T-helper 17 cell (primary cell): Measurements from ENCODE around the gene HGFAC. TPM values are rescaled to one million over a fixed set of nuclear protein-coding genes. Genes with fewer than 3 reads are reported as not detected.
A peak's percentile ranks its signal among the peaks of the same experiment; 100 is the strongest.

Source experiments
- ATAC-seq: fragments of 150-1000 bp; cut with Tn5 transposase; 2 replicates; pipeline ENCODE4 v1.10.0; 2021; ENCODE audit warnings: mild to moderate bottlenecking, moderate library complexity
- DNase-seq, 3 donors: peaks; one replicate each; pipeline versions ENCODE4 v3.0.0 to v3.0.0-alpha.2; 2020 to 2021
- H3K9me3 ChIP-seq: one replicate; pipeline ENCODE4 v1.7.0; 2013; ENCODE audit warnings: low read length, mild to moderate bottlenecking; ENCODE audit not compliant: control insufficient read depth, poor library complexity, severe bottlenecking
- H3K27ac Mint-ChIP-seq: one replicate; pipeline ENCODE4 v1.8.0; 2022; ENCODE audit warnings: mild to moderate bottlenecking, moderate library complexity, mixed read lengths
- H3K27me3 Mint-ChIP-seq: one replicate; pipeline ENCODE4 v1.8.0; 2022; ENCODE audit warnings: mixed read lengths
- H3K36me3 Mint-ChIP-seq: one replicate; pipeline ENCODE4 v1.8.0; 2022; ENCODE audit warnings: low read depth, mixed read lengths
- H3K4me1 Mint-ChIP-seq: one replicate; pipeline ENCODE4 v1.8.0; 2022; ENCODE audit warnings: mild to moderate bottlenecking, mixed read lengths
- H3K4me3 Mint-ChIP-seq: one replicate; pipeline ENCODE4 v1.8.0; 2022; ENCODE audit warnings: mild to moderate bottlenecking, moderate library complexity, mixed read lengths
- total RNA-seq, 4 donors: library from RNA in 2 of 4; stranded (reverse) in 2 of 4; gene quantifications; one replicate each; pipeline ENCODE4 v1.2.3 and lab custom pipeline; 2022 to 2026

The HGFAC gene
- total RNA-seq, 2 donors from 2014 or later, result not detected

GRCh38 chr4:3476936-3477749 lies 35.4 kb downstream of the HGFAC start:
- no peak overlapping the region for H3K4me3 Mint-ChIP-seq
- no peaks in the 10 kb centered on the region for H3K9me3 ChIP-seq
- H3K36me3 Mint-ChIP-seq, result no peaks in the 10 kb centered on the region
- H3K4me1 Mint-ChIP-seq, result peaks cover 5% of the 10 kb centered on the region
- DNase-seq (no peak), ATAC-seq (no peak)
- peaks cover 15% of the 10 kb centered on the region for H3K27me3 Mint-ChIP-seq
- H3K27ac Mint-ChIP-seq, result no peak overlapping the region

GRCh38 chr4:3477750-3478430 lies 36.1 kb downstream of the HGFAC start:
- DNase-seq, result no peak
- no peak for ATAC-seq
- no peaks in the 10 kb centered on the region for H3K9me3 ChIP-seq
- Mint-ChIP-seq H3K4me1 (peaks cover 5% of the 10 kb centered on the region), H3K4me3 (no peak overlapping the region), H3K27ac (no peak overlapping the region), H3K36me3 (no peaks in the 10 kb centered on the region), H3K27me3 (peaks cover 21% of the 10 kb centered on the region)

DNA sequence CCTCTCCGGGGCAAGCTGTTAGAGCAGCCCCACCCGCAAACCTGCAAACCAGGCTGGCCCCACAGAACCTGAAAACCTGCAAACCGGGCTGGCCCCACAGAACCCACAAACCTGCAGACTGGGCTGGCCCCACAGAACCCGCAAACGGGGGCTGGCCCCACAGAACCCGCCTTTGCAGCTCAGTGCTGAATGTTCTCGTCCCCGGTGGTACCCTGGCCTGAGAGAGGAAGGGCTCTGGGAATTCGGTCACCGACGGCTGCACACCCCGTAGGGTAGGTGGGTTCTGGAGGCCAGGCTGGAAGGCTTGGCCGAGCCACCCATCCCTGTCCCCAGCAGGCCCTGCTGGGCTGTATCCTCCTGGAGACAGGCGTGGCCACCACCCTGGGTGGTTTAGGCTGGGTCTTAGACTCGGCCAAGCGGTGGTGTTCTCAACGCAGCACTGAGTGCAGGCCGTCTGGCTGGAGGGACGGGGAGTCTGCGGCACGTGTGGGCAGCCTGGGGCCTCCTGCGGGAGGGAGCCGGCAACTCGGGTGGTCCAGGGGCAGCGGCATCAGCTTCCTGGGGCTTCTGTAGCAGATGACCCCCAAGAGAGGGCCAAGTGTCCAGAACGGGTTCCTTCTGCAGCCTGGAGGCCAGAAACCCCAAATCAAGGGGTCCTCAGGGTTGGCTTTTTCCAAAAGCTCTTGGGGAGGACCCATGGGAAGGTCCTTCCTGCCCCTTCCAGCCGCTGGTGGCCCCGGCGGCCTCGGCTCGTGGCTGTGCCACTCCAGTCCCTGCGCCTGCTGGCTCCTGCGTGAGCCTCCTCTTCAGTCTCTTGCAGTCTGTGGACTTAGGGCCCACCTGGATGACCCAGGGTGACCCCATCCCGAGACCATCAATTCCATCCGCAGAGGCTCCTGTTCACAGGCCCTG lies 36.9 kb downstream of the HGFAC start:
- DNase-seq (no peak), ATAC-seq (no peak)
- peaks cover 5% of the 10 kb centered on the region for H3K4me1 Mint-ChIP-seq
- H3K27me3 Mint-ChIP-seq, result peaks cover 26% of the 10 kb centered on the region
- no peak overlapping the region for H3K27ac Mint-ChIP-seq
- H3K36me3 Mint-ChIP-seq, result no peaks in the 10 kb centered on the region
- no peaks in the 10 kb centered on the region for H3K9me3 ChIP-seq
- no peak overlapping the region for H3K4me3 Mint-ChIP-seq

DNA sequence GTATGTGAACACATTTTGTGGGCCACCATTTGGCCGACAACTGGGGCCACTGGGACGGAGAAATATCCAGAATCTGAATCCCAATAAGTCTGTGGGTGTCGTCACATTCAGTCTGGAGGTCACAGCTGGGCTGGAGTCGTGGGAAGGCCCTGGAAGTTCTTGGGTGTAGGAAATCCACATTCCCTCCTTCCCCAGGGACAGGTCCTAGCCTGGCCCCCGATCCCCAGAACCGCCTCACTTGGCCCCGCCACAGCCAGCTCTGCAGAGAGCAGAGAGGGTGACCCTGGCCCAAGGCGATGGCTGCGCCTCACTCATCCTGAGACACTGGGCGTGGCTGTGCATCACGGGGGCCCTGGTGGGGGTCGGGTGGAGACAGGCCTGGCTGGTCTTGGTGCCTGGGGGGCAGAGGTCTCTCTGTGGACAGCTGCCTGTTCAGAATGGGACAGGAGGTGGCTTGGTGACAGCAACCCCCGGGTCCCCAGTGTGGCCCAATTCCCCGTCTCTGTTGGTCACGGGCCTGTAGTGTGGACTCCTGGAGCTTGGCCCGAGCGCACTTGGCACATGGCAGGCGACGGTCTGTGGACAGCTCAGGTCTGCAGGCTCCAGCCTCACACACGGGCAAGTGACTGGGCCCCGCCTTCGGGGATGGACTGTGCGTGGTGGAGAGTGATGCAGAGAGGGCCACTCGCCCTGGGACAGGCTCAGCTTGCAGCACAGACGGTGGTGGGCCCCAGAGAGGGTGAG lies 37.8 kb downstream of the HGFAC start:
- DNase-seq (no peak), ATAC-seq (no peak)
- peaks cover 5% of the 10 kb centered on the region for H3K4me1 Mint-ChIP-seq
- H3K27ac Mint-ChIP-seq, result no peak overlapping the region
- H3K9me3 ChIP-seq, result no peaks in the 10 kb centered on the region
- H3K4me3 Mint-ChIP-seq, result no peak overlapping the region
- H3K27me3 Mint-ChIP-seq, result peaks cover 26% of the 10 kb centered on the region
- H3K36me3 Mint-ChIP-seq, result no peaks in the 10 kb centered on the region

- no peak overlapping the region for H3K4me3 Mint-ChIP-seq
- ATAC-seq (peak; percentile 83), DNase-seq (peak; percentile 51 to 76 (median 57))
- no peaks in the 10 kb centered on the region for H3K9me3 ChIP-seq
- no peak overlapping the region for H3K27ac Mint-ChIP-seq
- H3K4me1 Mint-ChIP-seq, result peaks cover 5% of the 10 kb centered on the region
- H3K36me3 Mint-ChIP-seq, result no peaks in the 10 kb centered on the region
- peaks cover 26% of the 10 kb centered on the region for H3K27me3 Mint-ChIP-seq
Measured at GRCh38 chr4:3480528-3481112, 38.9 kb downstream of the HGFAC start.

GRCh38 chr4:3481113-3481531 lies 39.4 kb downstream of the HGFAC start:
- Mint-ChIP-seq H3K27me3 (peaks cover 26% of the 10 kb centered on the region), H3K27ac (no peak overlapping the region), H3K36me3 (no peaks in the 10 kb centered on the region), H3K4me3 (no peak overlapping the region), H3K4me1 (peaks cover 5% of the 10 kb centered on the region)
- no peaks in the 10 kb centered on the region for H3K9me3 ChIP-seq
- ATAC-seq (no peak), DNase-seq (no peak)

DNA sequence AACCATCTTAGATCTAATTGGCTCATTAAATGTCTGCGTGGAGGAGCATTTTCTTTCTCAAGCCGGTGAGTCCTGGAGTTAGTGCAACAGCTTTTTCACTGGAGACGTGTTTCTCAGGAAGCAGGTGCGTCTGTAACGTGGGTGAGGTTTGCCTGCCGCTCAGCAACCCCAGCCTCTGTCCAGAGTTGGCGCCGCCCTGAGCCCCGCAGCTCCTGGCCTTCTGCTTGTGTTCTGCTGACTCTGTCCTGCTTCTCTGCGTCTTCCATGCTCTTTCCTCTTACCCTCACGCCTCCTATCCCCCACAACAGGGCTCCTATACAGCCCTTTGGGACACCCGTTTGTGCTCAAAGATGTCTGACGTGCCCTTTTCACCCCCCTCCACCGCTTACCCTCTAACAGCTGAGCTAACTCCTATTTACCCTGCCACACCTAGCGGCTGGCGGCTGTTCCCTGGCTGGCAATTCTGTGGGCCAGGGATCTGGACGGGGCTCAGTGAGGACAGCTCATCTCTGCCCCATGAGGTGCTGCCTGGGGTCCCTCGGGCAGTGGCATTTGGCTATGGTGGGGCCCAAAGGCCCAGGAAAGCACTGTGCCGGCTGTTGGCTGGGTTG lies 40.1 kb downstream of the HGFAC start:
- no peaks in the 10 kb centered on the region for H3K36me3 Mint-ChIP-seq
- H3K27ac Mint-ChIP-seq, result no peak overlapping the region
- H3K4me3 Mint-ChIP-seq, result no peak overlapping the region
- H3K4me1 Mint-ChIP-seq, result peaks cover 7% of the 10 kb centered on the region
- H3K9me3 ChIP-seq, result no peaks in the 10 kb centered on the region
- ATAC-seq (no peak), DNase-seq (no peak)
- H3K27me3 Mint-ChIP-seq, result peaks cover 26% of the 10 kb centered on the region

DNA sequence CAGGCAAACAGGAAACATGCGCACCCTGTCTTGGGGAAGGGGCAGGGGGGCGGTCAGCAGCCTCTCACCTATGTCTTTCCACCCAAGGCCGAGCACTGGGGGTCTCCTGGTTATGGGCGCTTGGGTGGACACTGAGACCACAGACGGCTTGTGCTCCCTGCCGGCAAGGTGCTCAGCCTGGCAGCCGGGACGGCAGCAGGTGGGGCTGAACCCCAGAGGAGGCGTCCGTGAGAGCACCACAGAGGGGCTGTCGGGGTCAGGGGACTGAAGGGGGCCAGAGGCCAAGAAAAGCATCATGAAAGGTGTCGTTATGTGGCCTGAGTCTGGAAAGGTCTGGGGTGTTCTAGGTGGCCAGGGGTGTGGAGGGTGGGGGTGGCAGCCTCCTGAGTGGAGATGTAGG lies 40.9 kb downstream of the HGFAC start:
- peaks cover 26% of the 10 kb centered on the region for H3K27me3 Mint-ChIP-seq
- H3K4me1 Mint-ChIP-seq, result peaks cover 7% of the 10 kb centered on the region
- H3K27ac Mint-ChIP-seq, result no peak overlapping the region
- DNase-seq, result no peak
- no peaks in the 10 kb centered on the region for H3K9me3 ChIP-seq
- no peaks in the 10 kb centered on the region for H3K36me3 Mint-ChIP-seq
- ATAC-seq, result no peak
- H3K4me3 Mint-ChIP-seq, result no peak overlapping the region

DNA sequence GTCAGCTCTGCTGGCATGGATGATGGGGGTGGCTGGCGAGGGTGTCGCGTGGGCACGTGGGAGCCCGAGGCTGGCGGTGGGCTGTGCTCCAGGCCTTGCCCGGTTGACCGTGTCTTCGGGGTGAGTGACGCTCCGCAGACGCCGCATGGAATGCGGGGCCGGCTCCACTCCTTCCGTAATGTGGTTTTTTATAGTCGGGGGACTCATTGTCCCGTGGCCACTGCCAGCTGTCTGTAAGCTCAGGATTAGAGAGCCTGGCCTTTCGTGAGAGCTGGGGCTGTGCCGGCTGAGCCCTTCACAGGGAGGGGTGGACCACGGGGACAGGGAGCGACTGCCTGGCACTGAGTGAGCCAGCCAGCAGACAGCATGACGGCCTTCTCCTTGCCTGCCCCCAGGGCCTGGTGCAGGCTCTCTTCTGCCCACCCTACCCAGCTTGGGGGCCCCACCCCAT lies 41.7 kb downstream of the HGFAC start:
- H3K27me3 Mint-ChIP-seq, result peaks cover 28% of the 10 kb centered on the region
- no peak overlapping the region for H3K27ac Mint-ChIP-seq
- H3K9me3 ChIP-seq, result no peaks in the 10 kb centered on the region
- ATAC-seq, result no peak
- H3K4me1 Mint-ChIP-seq, result peaks cover 7% of the 10 kb centered on the region
- H3K4me3 Mint-ChIP-seq, result no peak overlapping the region
- no peaks in the 10 kb centered on the region for H3K36me3 Mint-ChIP-seq
- DNase-seq, result no peak

- no peak overlapping the region for H3K4me3 Mint-ChIP-seq
- no peak for ATAC-seq
- peaks cover 32% of the 10 kb centered on the region for H3K27me3 Mint-ChIP-seq
- no peak for DNase-seq
- H3K4me1 Mint-ChIP-seq, result peaks cover 7% of the 10 kb centered on the region
- no peak overlapping the region for H3K27ac Mint-ChIP-seq
- H3K36me3 Mint-ChIP-seq, result no peaks in the 10 kb centered on the region
- H3K9me3 ChIP-seq, result no peaks in the 10 kb centered on the region
Measured at GRCh38 chr4:3484057-3484973, 42.5 kb downstream of the HGFAC start.

- ATAC-seq (no peak), DNase-seq (no peak)
- Mint-ChIP-seq H3K36me3 (no peaks in the 10 kb centered on the region), H3K4me1 (peaks cover 7% of the 10 kb centered on the region), H3K27me3 (peaks cover 32% of the 10 kb centered on the region), H3K27ac (no peak overlapping the region), H3K4me3 (no peak overlapping the region)
- no peaks in the 10 kb centered on the region for H3K9me3 ChIP-seq
Measured at GRCh38 chr4:3485011-3485791, 43.4 kb downstream of the HGFAC start.
